ENCODE data around the gene SURF4.
"Not testable (repeated sequence)": the region's sequence is repeated elsewhere in the genome, so short reads cannot be mapped to it uniquely, and the experiment has no call there.

The SURF4 gene

GRCh38 chr9:133331641-133332380 is 44.0 kb downstream of the SURF4 start:
- no peak for DNase-seq

GRCh38 chr9:133331221-133331620 is 44.6 kb downstream of the SURF4 start:
- DNase-seq = no peak

GRCh38 chr9:133329306-133330156 is 46.3 kb downstream of the SURF4 start:
- not testable (repeated sequence) for DNase-seq

- DNase-seq = no peak
Observed at GRCh38 chr9:133327834-133328484, 47.9 kb downstream of the SURF4 start.

- not testable (repeated sequence) for DNase-seq
Observed at GRCh38 chr9:133327021-133327420, 48.8 kb downstream of the SURF4 start.

GRCh38 chr9:133323991-133324703 is 51.7 kb downstream of the SURF4 start:
- DNase-seq = no peak

- DNase-seq = no peak
Observed at GRCh38 chr9:133323211-133323610, 52.6 kb downstream of the SURF4 start.

GRCh38 chr9:133322701-133323100 is 53.2 kb downstream of the SURF4 start:
- DNase-seq = no peak

GRCh38 chr9:133321411-133321935 is 54.4 kb downstream of the SURF4 start:
- DNase-seq = no peak

- no peak for DNase-seq
Observed at GRCh38 chr9:133320421-133320881, 55.4 kb downstream of the SURF4 start.

- not testable (repeated sequence) for DNase-seq
Observed at GRCh38 chr9:133317551-133317950, 58.3 kb downstream of the SURF4 start.

- no peak for DNase-seq
Observed at GRCh38 chr9:133315997-133316396, 59.9 kb downstream of the SURF4 start.

Data from stimulated activated CD4-positive, alpha-beta T cell treated with anti-CD3 and anti-CD28 coated beads, Interleukin-2, amount 100 ng/mL, for 48 hours (primary cell).